ENCODE data around the gene TSPAN2. TPM values are rescaled to one million over a fixed set of nuclear protein-coding genes. Genes with fewer than 3 reads are reported as not detected.
A peak's percentile ranks its signal among the peaks of the same experiment; 100 is the strongest.

Gene TSPAN2
- total RNA-seq, 2 experiments from 2014 or later: 2.5 to 2.7 TPM

- intact Hi-C loops (cut with micrococcal nuclease): loop anchor here (1.0 kb wide), 1 partner anchor 133 kb away; no protein-coding TSS in a partner anchor
- POLR2A ChIA-PET: no interaction called here
These were observed 23.4 kb upstream of the TSPAN2 start for GRCh38 chr1:115112496-115113375.

GRCh38 chr1:115107516-115108260 lies 18.4 kb upstream of the TSPAN2 start:
- no peak overlapping the region for H3K27ac Mint-ChIP-seq
- H3K36me3 Mint-ChIP-seq: peaks cover 2% of the 10 kb centered on the region
- H3K27me3 Mint-ChIP-seq: no peaks in the 10 kb centered on the region
- no peak overlapping the region for H3K4me3 Mint-ChIP-seq
- no peak for DNase-seq
- peaks cover 7% of the 10 kb centered on the region for H3K9me3 Mint-ChIP-seq
- ChIA-PET POLR2A (no interaction called here), CTCF (interaction anchor here (0.8 to 1.5 kb wide), 2 partner anchors 54 to 152 kb away, joined by 3 read pairs; no protein-coding TSS in a partner anchor)
- intact Hi-C loops (cut with micrococcal nuclease): no loop called here
- peaks cover 11% of the 10 kb centered on the region for H3K4me1 Mint-ChIP-seq (ENCODE audit: low read depth)

More at GRCh38 chr1:115112496-115113375, 23.4 kb upstream of the TSPAN2 start:
- Mint-ChIP-seq H3K27me3 (no peaks in the 10 kb centered on the region), H3K27ac (no peak overlapping the region), H3K9me3 (peaks cover 7% of the 10 kb centered on the region), H3K4me1 (ENCODE audit: low read depth) (peaks cover 14% of the 10 kb centered on the region), H3K36me3 (peaks cover 2% of the 10 kb centered on the region), H3K4me3 (no peak overlapping the region)
- peak; percentile 62 for DNase-seq
- CTCF ChIA-PET: interaction anchor here (0.9 to 5.7 kb wide), 27 partner anchors 8 to 765 kb away, joined by 3 to 60 read pairs (median 5); no protein-coding TSS in a partner anchor

DNA sequence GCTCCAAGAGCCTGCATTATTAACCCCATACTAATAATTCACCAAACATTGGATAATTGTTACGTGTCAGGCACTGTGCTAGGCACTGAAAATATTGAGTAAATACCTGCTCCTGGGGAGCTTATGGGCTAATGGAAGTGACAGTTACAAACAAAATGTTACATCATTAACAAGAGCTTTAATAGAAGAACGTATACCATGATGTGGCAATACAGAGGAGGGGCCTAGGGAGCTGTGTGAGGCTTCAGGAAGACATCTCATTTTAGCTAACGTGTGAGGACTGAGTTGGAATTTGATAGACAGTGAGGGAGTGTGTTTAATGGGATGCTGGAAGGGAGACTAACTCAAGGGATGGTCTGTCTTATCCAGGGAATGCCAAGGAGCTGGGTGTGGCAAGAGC lies 16.5 kb upstream of the TSPAN2 start:
- H3K36me3 Mint-ChIP-seq: peaks cover 2% of the 10 kb centered on the region
- H3K4me1 Mint-ChIP-seq (ENCODE audit: low read depth): peaks cover 12% of the 10 kb centered on the region
- H3K4me3 Mint-ChIP-seq: no peak overlapping the region
- ChIA-PET POLR2A (no interaction called here), CTCF (no interaction called here)
- peaks cover 7% of the 10 kb centered on the region for H3K9me3 Mint-ChIP-seq
- no peak for DNase-seq
- intact Hi-C loops (cut with micrococcal nuclease): no loop called here
- no peaks in the 10 kb centered on the region for H3K27me3 Mint-ChIP-seq
- H3K27ac Mint-ChIP-seq: no peak overlapping the region

DNA sequence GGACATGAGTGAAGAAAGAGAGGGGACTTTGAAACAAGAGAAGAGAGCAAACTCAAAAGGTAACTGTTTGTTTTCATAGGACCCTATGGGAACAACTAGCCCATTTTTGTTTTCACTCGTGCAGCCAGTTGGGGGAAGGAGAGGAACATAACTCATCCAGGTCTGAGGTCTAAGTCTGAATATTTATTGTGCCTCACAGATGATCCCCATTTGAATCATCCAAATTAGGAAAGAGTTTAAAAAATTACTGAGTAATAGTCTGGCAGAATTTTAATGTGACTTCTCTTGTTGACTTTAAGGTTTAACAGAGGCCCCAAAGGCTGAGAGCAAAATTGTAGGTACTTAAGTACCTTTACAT lies 10.4 kb upstream of the TSPAN2 start:
- no peaks in the 10 kb centered on the region for H3K27me3 Mint-ChIP-seq
- H3K9me3 Mint-ChIP-seq: no peaks in the 10 kb centered on the region
- POLR2A ChIA-PET: interaction anchor here (1.1 kb wide), 1 partner anchor 10 kb away, joined by 5 read pairs; the partner anchor contains the start of gene TSPAN2
- no peaks in the 10 kb centered on the region for H3K36me3 Mint-ChIP-seq
- peak overlapping the region; percentile 80 for H3K4me3 Mint-ChIP-seq
- H3K27ac Mint-ChIP-seq: peak overlapping the region; percentile 85
- CTCF ChIA-PET: interaction anchor here (1.0 to 2.2 kb wide), 4 partner anchors 10 to 36 kb away, joined by 3 to 9 read pairs (median 4); no protein-coding TSS in a partner anchor
- peaks cover 47% of the 10 kb centered on the region for H3K4me1 Mint-ChIP-seq (ENCODE audit: low read depth)
- intact Hi-C loops (cut with micrococcal nuclease): loop anchor here (1.0 to 10.0 kb wide), 7 partner anchors 9 to 755 kb away; partner anchors contain the start of genes BCAS2, CSDE1 and TRIM33
- no peak for DNase-seq

DNA sequence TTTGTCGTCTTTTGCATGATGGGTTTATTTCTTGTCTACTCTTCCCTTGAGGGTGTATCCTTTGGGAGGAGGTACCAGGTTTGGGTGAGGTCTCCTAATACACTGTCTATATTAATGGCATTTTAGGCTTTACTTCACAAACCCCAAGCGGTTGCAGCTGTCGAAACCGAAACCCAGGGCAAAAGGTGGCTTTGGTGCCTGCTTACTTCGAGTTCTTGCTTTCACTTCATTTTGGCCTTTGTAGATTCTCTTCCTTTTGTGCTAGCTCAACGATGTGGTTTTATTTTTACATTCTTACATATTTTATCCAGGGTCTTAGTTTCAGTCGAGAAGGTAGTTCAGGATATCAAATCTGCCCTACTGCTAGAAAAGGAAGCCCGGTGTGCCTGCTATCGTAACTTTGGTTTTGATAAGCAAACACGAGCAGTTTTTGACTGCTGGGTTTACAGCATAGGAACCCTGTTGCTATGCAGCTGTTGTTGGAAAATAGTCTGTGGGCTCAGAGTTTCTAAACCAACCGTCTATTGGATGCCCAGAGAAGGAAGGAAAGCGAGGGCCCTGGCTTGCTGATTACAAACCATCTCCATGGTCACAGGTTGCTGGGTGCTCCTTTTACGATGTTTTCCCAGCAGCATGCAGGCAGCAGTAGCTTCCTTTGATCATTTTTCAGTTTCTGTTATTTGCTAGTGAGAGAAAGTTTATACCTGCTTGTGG lies 9.8 kb upstream of the TSPAN2 start:
- ChIA-PET CTCF (interaction anchor here (1.0 to 2.2 kb wide), 4 partner anchors 11 to 35 kb away, joined by 3 to 9 read pairs (median 4); no protein-coding TSS in a partner anchor), POLR2A (interaction anchor here (0.9 to 1.1 kb wide), 2 partner anchors 9 to 319 kb away, joined by 3 to 5 read pairs; partner anchors contain the start of genes SIKE1 and TSPAN2)
- intact Hi-C loops (cut with micrococcal nuclease): loop anchor here (1.0 to 10.0 kb wide), 7 partner anchors 9 to 754 kb away; partner anchors contain the start of genes BCAS2, CSDE1 and TRIM33
- peak; percentile 78 for DNase-seq
- Mint-ChIP-seq H3K27me3 (no peaks in the 10 kb centered on the region), H3K4me3 (peak overlapping the region; percentile 80), H3K9me3 (no peaks in the 10 kb centered on the region), H3K36me3 (no peaks in the 10 kb centered on the region), H3K4me1 (ENCODE audit: low read depth) (peaks cover 47% of the 10 kb centered on the region), H3K27ac (peak overlapping the region; percentile 85)

DNA sequence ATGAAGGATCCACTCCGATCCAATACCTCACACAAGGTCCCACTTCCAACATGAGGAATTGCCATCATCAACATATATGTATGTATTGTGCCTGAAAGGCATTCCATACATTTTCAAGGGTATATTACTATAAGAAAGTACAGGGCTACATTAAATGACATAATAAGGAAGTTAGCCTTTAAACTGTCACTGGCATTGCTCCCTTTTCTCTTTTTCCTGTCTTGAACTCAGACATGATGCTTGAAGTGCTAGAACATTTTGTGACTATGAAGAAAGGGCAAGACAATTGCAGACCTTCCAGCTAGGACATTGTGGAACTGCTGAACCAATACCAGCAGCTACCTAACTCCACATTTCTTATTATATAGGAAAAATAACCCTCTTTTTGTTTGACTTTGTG lies 2.9 kb upstream of the TSPAN2 start:
- ChIA-PET POLR2A (no interaction called here), CTCF (no interaction called here)
- Mint-ChIP-seq H3K4me3 (no peak overlapping the region), H3K4me1 (ENCODE audit: low read depth) (peaks cover 36% of the 10 kb centered on the region), H3K36me3 (no peaks in the 10 kb centered on the region), H3K27ac (no peak overlapping the region), H3K9me3 (no peaks in the 10 kb centered on the region), H3K27me3 (no peaks in the 10 kb centered on the region)
- intact Hi-C loops (cut with micrococcal nuclease): loop anchor here (10.0 kb wide), 3 partner anchors 507 to 747 kb away; partner anchors contain the start of genes BCAS2 and TRIM33
- no peak for DNase-seq

GRCh38 chr1:115091572-115091971 lies 2.3 kb upstream of the TSPAN2 start:
- CTCF ChIA-PET: no interaction called here
- Mint-ChIP-seq H3K36me3 (no peaks in the 10 kb centered on the region), H3K4me3 (no peak overlapping the region), H3K27ac (no peak overlapping the region), H3K27me3 (no peaks in the 10 kb centered on the region), H3K4me1 (ENCODE audit: low read depth) (peaks cover 32% of the 10 kb centered on the region), H3K9me3 (no peaks in the 10 kb centered on the region)
- POLR2A ChIA-PET: no interaction called here
- intact Hi-C loops (cut with micrococcal nuclease): loop anchor here (2.0 to 10.0 kb wide), 4 partner anchors 29 to 747 kb away; partner anchors contain the start of genes BCAS2 and TRIM33
- no peak for DNase-seq

- ChIA-PET CTCF (no interaction called here), POLR2A (no interaction called here)
- Mint-ChIP-seq H3K27me3 (no peaks in the 10 kb centered on the region), H3K36me3 (no peaks in the 10 kb centered on the region), H3K27ac (no peak overlapping the region), H3K4me3 (no peak overlapping the region), H3K9me3 (no peaks in the 10 kb centered on the region), H3K4me1 (ENCODE audit: low read depth) (peaks cover 33% of the 10 kb centered on the region)
- no peak for DNase-seq
- intact Hi-C loops (cut with micrococcal nuclease): loop anchor here (1.0 to 10.0 kb wide), 5 partner anchors 8 to 746 kb away; partner anchors contain the start of genes BCAS2 and TRIM33
These were observed 1.7 kb upstream of the TSPAN2 start for GRCh38 chr1:115090956-115091355.

DNA sequence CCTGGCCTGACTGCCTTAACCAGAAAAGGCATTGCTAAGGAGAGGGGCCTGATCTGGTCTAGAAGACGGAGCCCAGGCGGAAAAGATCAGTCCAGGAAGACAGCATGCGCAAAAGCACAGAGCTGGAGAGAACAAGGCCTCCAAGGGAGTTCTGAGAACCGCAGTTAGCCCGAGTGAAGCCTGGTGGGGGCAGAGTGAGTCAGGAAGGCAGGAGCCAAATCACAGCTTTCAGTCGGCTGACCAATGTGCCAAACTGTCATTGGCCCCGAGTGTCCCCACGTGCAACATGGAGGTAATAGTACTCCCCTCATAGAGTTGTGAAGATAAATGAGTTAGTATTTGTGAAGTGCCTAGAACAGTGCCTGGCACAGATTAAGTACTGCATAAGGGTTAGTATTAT lies 1.2 kb upstream of the TSPAN2 start:
- Mint-ChIP-seq H3K4me3 (no peak overlapping the region), H3K27me3 (no peaks in the 10 kb centered on the region), H3K4me1 (ENCODE audit: low read depth) (peaks cover 36% of the 10 kb centered on the region), H3K27ac (no peak overlapping the region), H3K36me3 (no peaks in the 10 kb centered on the region), H3K9me3 (no peaks in the 10 kb centered on the region)
- POLR2A ChIA-PET: no interaction called here
- CTCF ChIA-PET: no interaction called here
- DNase-seq: no peak
- intact Hi-C loops (cut with micrococcal nuclease): loop anchor here (1.0 to 10.0 kb wide), 5 partner anchors 9 to 746 kb away; partner anchors contain the start of genes BCAS2 and TRIM33

DNA sequence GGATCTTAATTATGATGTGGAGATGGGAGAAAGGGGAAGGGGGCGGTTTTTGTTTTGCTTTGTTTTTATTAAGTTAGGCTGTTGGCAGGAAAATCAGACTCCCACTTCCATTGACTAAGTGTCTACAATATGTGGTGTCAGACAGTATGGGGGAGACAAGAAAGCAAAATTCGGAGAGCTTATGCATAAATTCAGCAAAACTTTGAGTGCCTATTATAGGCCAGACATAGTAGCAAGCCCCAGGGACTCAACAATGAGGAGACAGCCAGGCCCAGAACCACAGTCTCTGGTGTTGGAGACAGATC lies 835 bp upstream of the TSPAN2 start:
- Mint-ChIP-seq H3K36me3 (no peaks in the 10 kb centered on the region), H3K4me3 (peak overlapping the region; percentile 78), H3K9me3 (no peaks in the 10 kb centered on the region), H3K27me3 (no peaks in the 10 kb centered on the region), H3K4me1 (ENCODE audit: low read depth) (peaks cover 39% of the 10 kb centered on the region), H3K27ac (no peak overlapping the region)
- intact Hi-C loops (cut with micrococcal nuclease): loop anchor here (1.0 to 10.0 kb wide), 5 partner anchors 9 to 745 kb away; partner anchors contain the start of genes BCAS2 and TRIM33
- DNase-seq: no peak
- ChIA-PET CTCF (no interaction called here), POLR2A (interaction anchor here (1.0 kb wide), 1 partner anchor 9 kb away, joined by 5 read pairs; no protein-coding TSS in a partner anchor)

DNA sequence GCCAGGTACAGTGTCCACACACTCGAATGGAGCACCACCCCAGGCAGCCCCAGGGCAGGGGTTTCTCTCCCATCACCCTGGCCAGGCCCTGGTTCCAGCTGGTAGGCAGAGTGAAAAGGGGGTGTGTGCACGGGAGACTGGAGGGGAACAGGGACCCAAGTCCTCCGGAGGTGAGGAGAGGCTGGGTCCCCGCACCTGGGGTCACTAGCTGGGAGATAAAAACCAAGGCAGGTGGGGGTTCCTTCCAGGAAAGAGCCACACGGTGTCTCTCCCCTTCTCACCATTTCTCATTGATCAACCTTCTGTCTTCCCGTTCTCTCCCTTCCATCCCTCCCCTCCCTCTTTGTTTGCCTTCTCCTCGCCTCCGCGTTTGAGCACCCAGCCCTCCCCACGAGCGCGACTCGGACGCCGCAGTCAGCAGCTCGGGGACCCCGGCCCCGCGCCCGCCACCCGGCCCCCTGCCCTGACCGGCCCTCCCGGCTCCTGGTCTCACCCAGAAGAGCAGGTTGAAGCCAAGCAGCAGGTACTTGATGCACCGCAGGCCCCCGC lies 358 bp downstream of the TSPAN2 start:
- H3K36me3 Mint-ChIP-seq: no peaks in the 10 kb centered on the region
- H3K27ac Mint-ChIP-seq: no peak overlapping the region
- DNase-seq: no peak
- ChIA-PET POLR2A (no interaction called here), CTCF (interaction anchor here (0.8 kb wide), 1 partner anchor 24 kb away, joined by 3 read pairs; no protein-coding TSS in a partner anchor)
- no peaks in the 10 kb centered on the region for H3K27me3 Mint-ChIP-seq
- peak overlapping the region; percentile 72 for H3K4me3 Mint-ChIP-seq
- peaks cover 46% of the 10 kb centered on the region for H3K4me1 Mint-ChIP-seq (ENCODE audit: low read depth)
- H3K9me3 Mint-ChIP-seq: no peaks in the 10 kb centered on the region
- intact Hi-C loops (cut with micrococcal nuclease): no loop called here

Data from activated CD4-positive, alpha-beta memory T cell treated with anti-CD3 and anti-CD28 coated beads for 36 hours (primary cell).